Measurements from ENCODE around the gene GOLGA6L7.
"Not testable (repeated sequence)": the region's sequence is repeated elsewhere in the genome, so short reads cannot be mapped to it uniquely, and the experiment has no call there.

GOLGA6L7 gene

DNA sequence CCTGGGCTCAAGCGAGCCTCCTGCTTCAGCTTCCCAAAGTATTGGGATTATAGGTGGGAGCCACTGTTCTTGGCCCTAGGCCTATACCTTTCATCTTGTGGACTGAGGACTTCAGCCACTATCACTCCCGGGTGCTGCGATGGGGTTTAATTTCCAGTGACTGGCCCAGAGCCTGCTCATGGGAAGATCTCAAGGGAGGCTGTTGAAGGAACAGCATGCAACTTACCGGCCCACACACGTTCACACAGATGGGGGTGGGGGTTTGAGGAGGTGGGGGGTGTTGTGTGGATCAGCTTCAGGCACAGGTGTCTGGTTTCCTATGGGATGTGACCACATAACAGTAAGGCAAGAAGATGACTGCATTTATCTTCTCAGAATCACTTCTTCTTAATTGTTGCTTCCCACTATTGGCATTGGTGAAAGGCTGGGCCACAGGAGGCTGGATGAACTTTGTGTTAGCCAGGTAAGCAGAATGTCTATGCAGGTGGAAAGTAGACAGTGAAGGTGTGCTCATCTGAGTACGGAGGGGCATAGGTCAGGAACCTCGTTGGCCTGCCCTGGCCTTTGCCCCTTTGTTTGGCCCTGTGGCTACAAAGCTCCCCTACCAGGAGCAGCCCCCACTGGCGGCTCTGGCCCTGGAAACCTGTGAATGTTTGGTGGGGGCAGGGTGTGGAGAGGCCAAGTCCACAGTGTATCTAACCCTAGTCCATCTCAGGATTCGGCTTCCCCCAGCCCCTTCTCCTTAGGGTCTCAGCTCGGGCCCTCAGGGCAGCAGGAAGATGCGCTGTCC lies 35.9 kb upstream of the GOLGA6L7 start:
- no peak for DNase-seq (ENCODE audit: low read depth)

DNA sequence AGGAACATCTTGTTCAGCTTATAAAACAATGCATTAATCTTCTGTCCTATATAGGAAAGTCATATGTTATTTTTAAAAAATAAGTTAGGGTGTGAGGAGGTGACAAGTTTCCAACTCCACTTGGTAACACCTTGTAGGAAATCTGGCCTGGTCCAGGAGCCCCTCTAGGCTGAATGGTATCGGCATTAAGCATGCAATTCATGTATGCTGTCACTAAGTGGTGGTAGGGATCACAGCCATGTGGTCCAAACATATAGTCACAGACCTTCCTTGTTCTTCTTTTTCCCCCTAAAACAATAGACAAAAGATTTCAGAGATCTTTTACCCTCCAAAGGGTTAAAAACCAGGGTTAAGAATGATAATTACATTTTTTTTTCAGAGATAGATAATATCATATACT lies 33.2 kb upstream of the GOLGA6L7 start:
- DNase-seq (ENCODE audit: low read depth): no peak

DNA sequence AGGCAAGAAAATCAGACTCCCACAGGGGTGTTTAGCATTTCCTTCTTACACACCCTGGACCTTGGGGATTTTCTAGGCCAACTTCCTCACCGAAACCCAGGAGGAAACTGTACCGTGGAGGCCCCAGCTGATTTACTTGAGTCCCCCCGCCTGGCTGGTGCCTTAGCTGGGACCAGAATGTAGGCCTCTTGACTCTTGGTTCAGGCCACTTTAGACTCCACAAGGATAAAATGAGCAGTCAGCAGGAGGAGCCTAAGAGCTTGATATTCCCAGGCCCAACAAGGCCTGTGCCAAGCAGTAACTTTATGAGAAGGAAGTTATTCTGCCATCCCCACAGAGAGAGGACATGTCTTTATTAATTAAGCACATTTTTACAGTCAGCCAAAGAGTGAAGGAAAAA lies 32.7 kb upstream of the GOLGA6L7 start:
- DNase-seq (ENCODE audit: low read depth): no peak

DNA sequence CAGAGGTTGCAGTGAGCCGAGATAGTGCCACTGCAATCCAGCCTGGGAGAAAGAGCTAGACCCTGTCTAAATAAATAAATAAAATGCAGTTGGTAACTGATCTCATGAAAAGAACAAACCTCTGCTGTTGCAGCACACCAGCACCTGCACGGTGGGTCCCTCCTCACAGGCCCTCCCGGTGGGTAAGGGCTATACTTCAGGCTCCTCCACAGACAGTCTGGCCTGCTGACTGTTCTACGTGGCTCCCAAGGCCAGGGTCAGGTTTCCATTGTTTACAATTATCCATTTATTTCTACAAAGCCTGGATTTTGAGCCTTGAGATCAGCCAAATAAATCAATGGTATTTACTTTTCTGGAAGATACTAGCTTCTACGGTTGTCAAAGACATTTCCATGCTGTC lies 32.2 kb upstream of the GOLGA6L7 start:
- no peak for DNase-seq (ENCODE audit: low read depth)

DNA sequence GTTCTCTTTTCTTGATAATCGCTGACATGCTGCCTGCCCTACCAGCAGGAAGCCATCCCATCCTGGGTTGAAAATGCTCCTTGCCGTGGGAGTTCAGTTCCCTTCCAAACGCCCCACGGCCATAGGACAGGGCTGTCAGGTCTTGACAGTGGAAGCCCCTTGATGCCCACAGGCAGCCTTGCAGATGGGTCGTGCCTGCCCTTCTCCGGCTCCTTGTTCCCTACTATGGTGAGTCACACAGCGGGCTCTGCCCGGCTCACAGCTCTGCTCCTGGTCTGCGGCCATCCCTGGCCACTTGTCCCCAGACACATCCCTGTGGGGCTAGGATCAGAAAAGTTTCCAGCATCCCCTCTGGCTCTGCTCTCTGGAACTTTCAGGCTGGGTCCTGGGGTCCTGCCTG lies 31.1 kb upstream of the GOLGA6L7 start:
- DNase-seq (ENCODE audit: low read depth): no peak

DNA sequence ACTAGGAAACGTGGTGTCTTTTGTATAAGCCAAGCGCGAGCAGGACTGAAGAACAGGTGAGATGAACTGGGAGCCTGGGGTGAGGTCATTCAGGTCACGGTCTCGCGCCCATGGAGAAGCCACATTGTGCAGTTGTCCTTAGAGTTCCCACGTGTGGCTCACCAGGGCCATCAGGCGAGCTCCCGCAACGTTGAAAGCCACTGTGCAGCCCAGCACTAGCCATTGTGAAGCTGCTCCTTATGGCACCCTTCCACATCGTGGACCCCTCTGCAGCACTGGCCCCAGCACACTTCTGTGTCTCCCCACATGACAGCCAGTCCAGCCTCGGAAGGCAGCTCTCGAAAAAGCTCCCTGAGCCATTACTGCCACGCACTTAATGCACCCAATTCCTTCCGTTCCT lies 29.8 kb upstream of the GOLGA6L7 start:
- DNase-seq (ENCODE audit: low read depth): no peak

DNA sequence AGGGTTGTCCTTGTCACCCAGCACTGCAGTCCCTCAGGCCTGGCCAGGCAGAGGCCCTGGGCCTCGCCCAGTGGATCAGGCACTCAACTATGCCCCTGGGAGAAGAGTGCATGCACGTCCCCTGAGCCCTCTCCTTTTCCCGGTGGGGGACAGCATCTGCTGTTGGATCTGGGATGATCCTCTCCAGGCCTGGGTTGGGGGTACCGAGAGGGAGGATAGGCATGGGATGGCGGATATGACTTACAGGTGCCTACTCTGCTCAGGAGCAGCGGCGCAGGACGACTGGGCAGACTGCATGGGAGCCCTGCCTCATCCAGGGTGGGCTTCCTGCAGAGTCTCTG lies 28.4 kb upstream of the GOLGA6L7 start:
- no peak for DNase-seq (ENCODE audit: low read depth)

DNA sequence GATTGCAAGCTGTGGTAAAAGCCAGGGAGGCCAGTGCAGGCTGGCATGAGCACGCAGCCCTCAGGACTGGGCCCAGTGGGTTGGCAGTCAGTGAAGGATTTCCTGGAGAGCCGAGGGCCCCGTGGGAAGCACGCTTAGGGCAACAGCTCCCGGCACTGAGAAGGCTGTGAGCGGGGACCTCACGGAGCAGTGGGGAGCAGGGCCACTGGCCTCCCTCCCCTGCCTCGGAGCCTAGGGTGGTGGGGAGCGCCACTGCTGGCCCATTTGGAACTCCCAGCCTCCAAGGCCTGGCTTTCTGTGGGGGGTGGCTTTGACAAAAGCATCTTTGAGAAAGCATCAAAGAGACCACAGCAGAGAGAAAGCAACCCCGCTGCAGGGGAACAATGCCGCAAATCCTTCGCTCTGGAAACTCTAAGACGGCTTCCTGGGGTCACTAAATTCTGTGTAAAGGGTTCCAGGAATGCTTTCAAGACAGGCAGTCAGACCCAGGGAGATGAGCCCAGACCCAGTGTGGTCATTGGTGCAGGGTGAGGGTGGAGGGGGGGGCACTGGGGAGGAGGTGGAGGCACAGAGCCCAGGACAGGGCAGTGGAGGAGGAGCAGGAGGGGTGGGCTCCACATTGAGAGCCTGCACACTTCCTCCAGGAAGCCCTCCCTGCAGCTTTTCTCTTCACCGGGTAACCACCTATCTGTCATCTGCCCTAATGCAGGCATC lies 27.8 kb upstream of the GOLGA6L7 start:
- no peak for DNase-seq (ENCODE audit: low read depth)

DNA sequence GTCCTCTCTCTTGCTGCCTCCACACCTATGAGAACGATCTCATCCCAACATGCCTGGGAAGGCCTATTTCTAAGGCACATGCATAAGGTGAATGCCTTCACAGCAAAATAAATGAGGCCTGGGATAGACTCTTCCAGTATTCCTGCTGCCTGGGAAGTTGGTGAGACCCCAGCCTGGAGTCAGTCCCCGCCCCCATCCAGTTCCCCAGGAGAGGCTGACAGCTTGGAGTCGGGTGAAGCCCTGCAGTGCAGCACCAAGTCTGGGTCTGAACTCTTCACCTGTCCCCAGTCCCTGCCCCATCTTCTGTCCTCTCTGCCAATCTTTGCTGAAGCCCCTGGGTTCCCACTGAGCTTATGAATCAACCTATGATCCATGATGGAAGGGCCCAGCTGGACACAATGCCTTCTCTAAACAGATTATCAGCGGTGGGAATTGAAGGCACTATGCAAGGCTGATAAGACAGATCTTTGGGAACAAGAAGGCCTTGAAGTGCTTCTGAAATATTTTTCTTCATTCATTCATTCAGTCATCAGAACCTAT lies 27.1 kb upstream of the GOLGA6L7 start:
- no peak for DNase-seq (ENCODE audit: low read depth)

DNA sequence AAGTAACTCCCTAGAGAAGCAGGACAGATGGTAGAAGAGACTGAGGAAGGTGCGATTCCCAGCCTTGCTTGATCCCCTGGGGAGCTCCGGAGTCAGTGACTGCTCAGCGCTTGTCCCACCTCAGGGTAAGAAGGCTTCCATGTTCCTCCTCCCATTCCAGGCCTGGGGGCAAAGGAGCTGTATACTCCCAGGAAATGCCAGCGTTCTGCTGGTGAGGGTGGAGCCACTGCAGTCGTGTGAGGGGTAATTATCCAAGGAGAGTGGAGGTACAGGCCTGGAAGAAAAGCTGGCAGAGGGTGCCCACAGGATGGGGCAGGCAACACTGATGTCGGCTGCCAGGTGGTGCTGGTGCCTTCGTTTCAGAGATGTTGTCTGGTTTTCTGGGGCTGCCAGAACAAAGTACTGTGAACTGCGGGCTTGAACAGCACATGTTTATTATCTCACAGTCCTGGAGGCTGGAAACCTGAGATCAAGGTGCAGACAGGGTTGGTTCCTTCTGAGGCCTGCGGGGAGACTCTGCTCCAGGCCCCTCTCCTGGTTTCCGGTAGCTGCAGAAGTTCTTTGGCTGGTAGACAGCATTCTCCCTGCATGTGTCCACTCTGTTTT lies 25.2 kb upstream of the GOLGA6L7 start:
- no peak for DNase-seq (ENCODE audit: low read depth)

DNA sequence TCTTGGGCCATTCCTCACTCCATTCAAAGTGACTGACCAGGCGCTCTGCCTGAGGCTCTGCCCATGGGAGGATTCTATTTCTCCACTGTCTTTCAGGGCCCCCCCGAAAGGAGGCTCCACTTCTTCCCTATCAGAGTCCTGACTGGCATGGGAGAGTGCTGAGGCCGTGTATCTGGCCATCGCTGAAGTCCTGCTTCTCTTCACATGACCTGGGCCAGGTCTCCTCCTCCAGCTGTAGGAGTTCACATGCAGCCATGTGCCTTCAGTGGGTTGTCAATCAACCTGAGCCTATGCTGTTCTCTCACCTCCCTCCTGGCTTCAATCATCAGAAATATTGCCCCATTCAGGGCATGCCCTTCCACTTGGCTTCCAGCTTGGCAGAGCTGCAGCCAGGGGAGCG lies 24.6 kb upstream of the GOLGA6L7 start:
- DNase-seq (ENCODE audit: low read depth): no peak

DNA sequence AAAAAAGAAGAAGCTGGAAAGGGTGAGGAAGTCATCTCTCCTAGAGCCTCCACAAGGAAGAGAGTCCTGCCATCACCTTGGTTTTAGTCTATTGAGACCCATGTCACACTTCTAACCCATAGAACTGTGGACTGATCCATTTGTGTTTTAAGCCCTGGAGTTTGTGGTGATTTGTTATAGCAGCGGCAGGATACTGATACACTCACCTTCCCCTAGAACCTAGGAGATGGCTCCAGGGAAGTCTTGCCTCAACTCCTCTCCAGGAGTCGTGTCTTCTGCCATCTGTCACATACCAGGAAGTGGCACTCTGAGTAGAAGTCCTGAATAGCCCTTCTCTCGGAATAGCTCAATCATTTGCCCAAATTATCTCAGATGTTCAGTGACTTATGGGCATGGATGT lies 22.7 kb upstream of the GOLGA6L7 start:
- DNase-seq (ENCODE audit: low read depth): no peak

DNA sequence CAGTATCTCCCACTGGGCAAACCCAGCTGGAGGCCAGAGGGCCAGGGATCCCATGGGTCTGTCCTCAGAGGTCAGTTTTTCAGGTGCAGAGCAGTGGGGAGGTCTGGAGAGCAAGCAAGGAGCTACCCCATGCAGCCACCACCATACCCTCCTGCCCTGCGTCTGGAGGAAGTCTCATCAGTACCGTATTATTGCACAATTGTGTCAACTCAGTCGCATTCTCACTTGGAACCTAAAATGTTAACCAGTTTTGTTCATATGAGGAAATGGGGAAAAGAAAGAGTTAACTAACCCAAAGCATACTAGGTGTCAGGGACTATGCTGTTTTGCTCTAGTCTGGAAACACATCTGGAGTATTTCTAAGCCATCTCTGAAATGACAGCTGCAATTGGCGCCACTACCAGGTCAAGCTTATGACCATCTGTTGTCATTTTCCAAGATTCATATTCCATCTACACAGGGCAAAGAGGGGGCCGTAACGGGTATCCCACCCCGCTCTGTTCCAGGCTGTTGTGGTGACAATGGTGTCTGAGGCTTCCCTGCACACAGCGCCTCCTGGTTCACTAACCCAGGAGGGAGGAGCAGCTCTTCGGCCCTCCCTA lies 20.4 kb upstream of the GOLGA6L7 start:
- DNase-seq (ENCODE audit: low read depth): no peak

DNA sequence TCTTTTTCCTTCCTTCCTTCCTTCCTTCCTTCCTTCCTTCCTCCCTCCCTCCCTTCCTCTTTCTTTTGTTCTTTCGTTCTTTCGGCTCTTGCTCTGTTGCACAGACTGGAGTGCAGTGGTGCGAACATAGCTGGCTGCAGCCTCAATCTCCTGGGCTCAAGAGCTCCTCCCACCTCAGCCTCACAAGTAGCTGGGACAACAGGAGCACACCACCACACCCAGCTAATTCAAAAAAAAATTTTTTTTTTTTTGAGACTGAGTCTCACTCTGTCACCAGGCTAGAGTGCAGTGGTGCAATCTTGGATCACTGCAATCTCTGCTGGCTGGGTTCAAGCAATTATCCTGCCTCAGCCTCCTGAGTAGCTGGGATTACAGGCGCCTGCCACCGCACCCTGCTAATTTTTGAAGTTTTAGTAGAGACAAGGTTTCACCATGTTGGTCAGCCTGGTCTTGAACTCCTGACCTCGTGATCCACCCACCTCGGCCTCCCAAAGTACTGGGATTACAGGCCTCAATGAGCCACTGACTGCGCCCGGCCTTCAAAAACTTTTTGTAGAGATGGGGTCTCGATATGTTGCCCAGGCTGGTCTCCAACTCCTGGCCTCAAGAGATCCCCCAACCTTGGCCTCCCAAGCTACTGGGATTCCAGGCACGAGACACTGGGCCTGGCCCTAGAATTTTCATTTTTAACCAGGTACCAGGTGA lies 13.3 kb upstream of the GOLGA6L7 start:
- not testable (repeated sequence) for DNase-seq (ENCODE audit: low read depth)

DNA sequence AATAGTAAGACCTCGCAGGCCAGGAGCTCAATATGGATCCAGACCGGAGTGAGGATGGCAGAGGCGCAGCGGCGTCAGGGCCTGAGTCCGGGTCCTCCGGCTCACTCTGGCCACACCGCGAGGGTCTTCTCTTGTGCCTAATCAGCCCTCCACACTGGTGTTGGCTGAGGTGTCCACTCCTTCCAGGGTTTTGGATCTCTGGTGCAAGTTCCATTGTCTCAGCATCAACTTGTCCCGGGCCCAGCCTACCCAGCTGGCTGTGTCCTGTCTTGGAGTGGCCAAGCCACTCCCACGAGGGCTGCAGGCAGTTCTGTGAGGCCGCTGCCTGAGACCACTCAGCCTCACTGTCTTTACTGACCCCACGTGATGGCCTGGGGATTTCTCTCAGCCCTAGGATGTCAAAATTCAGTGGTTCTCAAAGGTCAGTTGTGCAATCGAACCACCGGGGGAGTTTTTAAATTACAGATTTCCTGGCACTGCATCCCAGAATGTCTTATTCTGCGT lies 12.6 kb upstream of the GOLGA6L7 start:
- DNase-seq (ENCODE audit: low read depth): no peak

DNA sequence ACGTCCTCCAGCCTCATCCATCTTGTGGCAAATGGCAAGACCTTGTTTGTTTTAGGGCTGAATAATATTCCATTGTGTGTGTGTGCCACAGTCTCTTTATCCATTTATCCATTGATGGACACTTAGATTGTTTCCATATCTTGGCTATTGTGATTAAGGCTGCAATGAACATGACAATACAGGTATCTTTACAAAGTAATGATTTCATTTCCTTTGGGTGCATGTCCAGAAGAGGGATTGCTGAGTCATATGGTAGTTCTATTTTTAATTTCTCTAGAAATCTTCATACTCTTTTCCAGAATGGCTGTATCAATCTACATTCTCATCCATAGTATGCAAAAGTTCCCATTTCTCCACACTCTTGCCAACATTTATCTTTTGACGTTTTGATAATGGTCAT lies 6.1 kb upstream of the GOLGA6L7 start:
- DNase-seq (ENCODE audit: low read depth): not testable (repeated sequence)

DNA sequence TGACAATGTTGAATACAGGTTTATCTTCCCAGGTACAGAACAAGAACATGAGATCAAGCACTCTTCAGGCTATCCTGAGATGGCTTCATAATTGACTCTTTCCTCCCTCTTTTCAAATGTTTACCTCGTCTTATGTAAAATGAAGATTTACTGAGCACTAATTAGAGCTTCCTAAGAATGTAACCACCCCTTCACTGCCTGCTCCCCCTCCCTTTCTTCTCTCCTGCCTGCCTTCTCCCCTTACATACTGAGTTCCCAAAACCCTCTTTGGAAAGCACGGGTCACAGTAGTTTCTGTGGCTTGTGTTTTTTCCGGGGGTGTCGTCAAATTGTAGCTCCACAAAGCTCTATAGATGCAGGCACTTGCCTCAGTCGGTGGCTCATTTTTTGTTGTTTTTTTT lies 5.2 kb upstream of the GOLGA6L7 start:
- not testable (repeated sequence) for DNase-seq (ENCODE audit: low read depth)

DNA sequence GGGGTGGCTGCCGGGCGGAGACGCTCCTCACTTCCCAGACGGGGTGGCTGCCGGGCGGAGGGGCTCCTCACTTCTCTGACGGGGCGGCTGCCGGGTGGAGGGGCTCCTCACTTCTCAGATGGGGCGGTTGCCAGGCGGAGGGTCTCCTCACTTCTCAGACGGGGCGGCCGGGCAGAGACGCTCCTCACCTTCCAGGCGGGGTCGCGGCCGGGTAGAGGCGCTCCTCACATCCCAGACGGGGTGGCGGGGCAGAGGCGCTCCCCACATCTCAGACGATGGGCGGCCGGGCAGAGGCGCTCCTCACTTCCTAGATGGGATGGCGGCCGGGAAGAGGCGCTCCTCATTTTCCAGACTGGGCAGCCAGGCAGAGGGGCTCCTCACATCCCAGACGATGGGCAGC lies 1.3 kb upstream of the GOLGA6L7 start:
- DNase-seq (ENCODE audit: low read depth): not testable (repeated sequence)

DNA sequence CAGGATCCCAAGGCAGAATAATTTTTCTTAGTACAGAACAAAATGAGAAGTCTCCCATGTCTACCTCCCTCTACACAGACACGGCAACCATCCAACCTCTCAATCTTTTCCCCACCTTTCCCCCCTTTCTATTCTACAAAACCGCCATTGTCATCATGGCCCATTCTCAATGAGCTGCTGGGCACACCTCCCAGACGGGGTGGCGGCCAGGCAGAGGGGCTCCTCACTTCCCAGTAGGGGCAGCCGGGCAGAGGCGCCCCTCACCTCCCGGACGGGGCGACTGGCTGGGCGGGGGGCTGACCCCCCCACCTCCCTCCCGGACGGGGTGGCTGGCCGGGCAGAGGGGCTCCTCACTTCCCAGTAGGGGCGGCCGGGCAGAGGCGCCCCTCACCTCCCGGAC lies 827 bp upstream of the GOLGA6L7 start:
- not testable (repeated sequence) for DNase-seq (ENCODE audit: low read depth)

DNA sequence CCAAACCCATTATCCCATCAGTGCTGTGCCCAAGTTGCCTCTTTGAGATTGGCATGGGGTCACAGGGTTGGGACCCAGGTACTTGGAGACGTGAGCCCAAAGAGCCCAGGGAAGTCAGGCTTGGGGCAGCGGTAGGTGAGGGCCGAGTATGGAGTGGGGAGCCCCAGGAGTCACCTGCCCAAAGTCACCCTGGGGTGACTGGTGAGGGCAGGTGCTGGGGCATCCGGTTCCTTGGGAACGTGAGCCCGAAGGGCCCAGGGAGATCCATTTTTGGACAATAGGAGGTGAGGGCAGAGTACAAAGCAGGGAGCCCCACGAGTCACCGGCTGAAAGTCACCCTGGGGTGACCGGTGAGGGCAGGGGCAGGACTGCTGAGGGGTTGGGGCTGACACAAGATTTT lies 485 bp downstream of the GOLGA6L7 start:
- not testable (repeated sequence) for DNase-seq (ENCODE audit: low read depth)

DNA sequence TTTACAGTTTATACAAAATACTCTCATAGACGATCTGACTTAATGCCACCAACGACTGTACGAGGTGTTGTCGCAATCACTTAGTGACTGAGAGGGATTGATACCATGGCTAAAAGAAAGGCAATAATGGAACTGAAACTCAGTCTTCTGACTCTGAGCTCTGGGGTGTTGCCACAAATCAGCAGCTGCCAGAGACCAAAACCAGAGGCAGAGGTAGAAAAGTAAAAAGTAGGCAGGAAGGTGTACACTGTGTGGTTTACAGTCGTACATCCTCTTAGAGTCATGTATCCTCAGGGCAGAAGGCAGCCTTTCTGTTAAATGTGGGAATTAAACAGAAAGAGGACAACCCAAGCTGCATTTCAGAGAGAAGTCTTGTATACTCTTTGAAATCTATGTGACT lies 1.2 kb downstream of the GOLGA6L7 start:
- DNase-seq (ENCODE audit: low read depth): not testable (repeated sequence)

DNA sequence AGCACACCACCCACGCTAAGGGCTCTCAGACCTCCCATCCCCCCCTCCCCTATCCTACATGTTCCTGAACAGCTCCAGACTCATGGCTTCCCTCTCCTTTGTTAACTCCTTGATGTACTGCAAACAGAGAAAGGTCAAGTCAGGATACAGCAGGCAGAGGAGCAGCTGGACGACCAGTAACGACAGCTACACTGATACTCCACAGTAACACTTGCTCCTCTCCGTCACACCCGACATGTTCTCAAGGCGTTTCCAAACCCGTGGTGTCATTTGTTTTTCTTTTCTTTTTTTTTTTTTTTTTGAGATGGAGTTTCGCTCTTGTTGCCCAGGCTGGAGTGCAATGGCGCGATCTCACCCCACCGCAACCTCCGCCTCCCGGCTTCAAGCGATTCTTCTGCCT lies 4.3 kb downstream of the GOLGA6L7 start:
- DNase-seq (ENCODE audit: low read depth): not testable (repeated sequence)

Data from activated T-helper 9 cell treated with anti-CD3 and anti-CD28 coated beads, Interleukin-2, amount 50 U/mL, for 16 hours (primary cell).